GM23338 (cell line): ENCODE results near the gene WSCD2. TPM values are rescaled to one million over a fixed set of nuclear protein-coding genes. Genes with fewer than 3 reads are reported as not detected.

Experiments used
- ATAC-seq: fragments of 200-7000 bp; cut with Tn5 transposase; 3 replicates; pipeline ENCODE4 v1.9.1; 2020
- DNase-seq: peaks from one replicate; pipeline ENCODE4 v3.0.0-alpha.2; 2015; ENCODE audit warnings: low spot score
- H2AFZ ChIP-seq: fragments of 200-600 bp; sonication (generic); 2 replicates; pipeline ENCODE4 v1.8.0; 2016; ENCODE audit warnings: antibody characterized with exemption, mild to moderate bottlenecking, moderate library complexity
- H3F3A ChIP-seq: fragments of 200-600 bp; sonication (generic); replicated peaks from 2 replicates; pipeline ENCODE4 v1.8.0; 2017; ENCODE audit warnings: antibody characterized with exemption, mixed run types, low read depth
- H3K27ac ChIP-seq: fragments of 200-600 bp; sonication (generic); 2 replicates; pipeline ENCODE4 v1.6.1; 2016; ENCODE audit warnings: low read depth
- H3K27me3 ChIP-seq: fragments of 200-600 bp; sonication (generic); 2 replicates; pipeline ENCODE4 v1.8.0; 2016; ENCODE audit warnings: mild to moderate bottlenecking, mixed run types, moderate library complexity; ENCODE audit not compliant: insufficient read depth
- H3K36me3 ChIP-seq: fragments of 200-600 bp; sonication (generic); 2 replicates; pipeline ENCODE4 v1.8.0; 2016; ENCODE audit warnings: mild to moderate bottlenecking; ENCODE audit not compliant: insufficient read depth
- H3K4me1 ChIP-seq: fragments of 200-600 bp; sonication (generic); 2 replicates; pipeline ENCODE4 v1.8.0; 2016; ENCODE audit warnings: mild to moderate bottlenecking, moderate library complexity; ENCODE audit not compliant: insufficient read depth
- H3K4me2 ChIP-seq: fragments of 200-600 bp; sonication (generic); 2 replicates; pipeline ENCODE4 v1.7.1; 2017; ENCODE audit warnings: mixed run types
- H3K4me3 ChIP-seq: fragments of 200-600 bp; sonication (generic); 2 replicates; pipeline ENCODE4 v1.6.1; 2016; ENCODE audit warnings: mixed run types
- H3K79me2 ChIP-seq: fragments of 200-600 bp; sonication (generic); replicated peaks from 2 replicates; pipeline ENCODE4 v1.8.0; 2017; ENCODE audit warnings: mild to moderate bottlenecking; ENCODE audit not compliant: insufficient read depth
- H3K9me2 ChIP-seq: fragments of 200-600 bp; sonication (generic); 2 replicates; pipeline ENCODE4 v1.8.0; 2017; ENCODE audit not compliant: insufficient read depth
- H4K20me1 ChIP-seq: fragments of 200-600 bp; sonication (generic); replicated peaks from 2 replicates; pipeline ENCODE4 v1.8.0; 2017; ENCODE audit warnings: mild to moderate bottlenecking; ENCODE audit not compliant: insufficient read depth
- H3K27ac Mint-ChIP-seq: 2 replicates; pipeline ENCODE4 v1.8.0; 2020; ENCODE audit warnings: inconsistent platforms, mild to moderate bottlenecking, moderate library complexity, mixed read lengths
- H3K27me3 Mint-ChIP-seq: 3 replicates; pipeline ENCODE4 v1.8.0; 2022; ENCODE audit warnings: low read depth, mild to moderate bottlenecking, moderate library complexity, mixed read lengths, inconsistent platforms; ENCODE audit not compliant: insufficient read depth, poor library complexity
- H3K36me3 Mint-ChIP-seq: 3 replicates; pipeline ENCODE4 v1.8.0; 2021; ENCODE audit warnings: low read depth, mild to moderate bottlenecking, inconsistent platforms, moderate library complexity, mixed read lengths
- H3K4me1 Mint-ChIP-seq: 3 replicates; pipeline ENCODE4 v1.8.0; 2020; ENCODE audit warnings: mild to moderate bottlenecking, inconsistent platforms, mixed read lengths
- H3K4me3 Mint-ChIP-seq: 3 replicates; pipeline ENCODE4 v1.8.0; 2021; ENCODE audit warnings: moderate library complexity, mild to moderate bottlenecking, inconsistent platforms, mixed read lengths
- H3K9me3 Mint-ChIP-seq: 3 replicates; pipeline ENCODE4 v1.8.0; 2020; ENCODE audit warnings: moderate library complexity, mild to moderate bottlenecking, inconsistent platforms, mixed read lengths
- CREB1 ChIP-seq: fragments of 250-450 bp; sonication (Bioruptor Pico); IDR thresholded peaks from 2 replicates; pipeline ENCODE4 v1.5.0; 2020; ENCODE audit warnings: low read depth, mild to moderate bottlenecking, moderate library complexity
- CTCF ChIP-seq, 2 experiments: fragments of 200-600 bp in 1 of 2; sonication (generic) in 1 of 2; conservative IDR thresholded peaks; 2 replicates each; pipeline versions ENCODE4 v1.5.1 to v1.6.1; 2016 to 2017; ENCODE audit warnings: antibody characterized with exemption in 2 of 2, low read depth in 2 of 2, mild to moderate bottlenecking in 2 of 2, moderate library complexity in 1 of 2
- ETS1 ChIP-seq: IDR thresholded peaks from 2 replicates; pipeline ENCODE4 v1.6.1; 2016; ENCODE audit warnings: antibody characterized with exemption
- EZH2 ChIP-seq: fragments of 200-600 bp; sonication (generic); IDR thresholded peaks from one replicate; pipeline ENCODE4 v1.8.0; 2017; ENCODE audit warnings: antibody characterized with exemption, mild to moderate bottlenecking, low read depth; ENCODE audit not compliant: unreplicated experiment
- EZH2phosphoT487 ChIP-seq: fragments of 200-600 bp; sonication (generic); IDR thresholded peaks from one replicate; pipeline ENCODE4 v1.8.1; 2018; ENCODE audit warnings: antibody characterized with exemption; ENCODE audit not compliant: unreplicated experiment
- JUNB ChIP-seq: IDR thresholded peaks from one replicate; pipeline ENCODE4 v1.6.1; 2016; ENCODE audit warnings: antibody characterized with exemption; ENCODE audit not compliant: unreplicated experiment
- NANOG ChIP-seq: IDR thresholded peaks from 2 replicates; pipeline ENCODE4 v1.6.1; 2016; ENCODE audit warnings: antibody characterized with exemption, borderline replicate concordance
- POLR2AphosphoS5 ChIP-seq: IDR thresholded peaks from 2 replicates; pipeline ENCODE4 v1.6.1; 2016; ENCODE audit warnings: antibody characterized with exemption, low read depth
- REST ChIP-seq: IDR thresholded peaks from one replicate; pipeline ENCODE4 v1.6.1; 2018; ENCODE audit warnings: antibody characterized with exemption; ENCODE audit not compliant: unreplicated experiment
- STAT1 ChIP-seq: IDR thresholded peaks from one replicate; pipeline ENCODE4 v1.6.1; 2016; ENCODE audit warnings: antibody characterized with exemption; ENCODE audit not compliant: unreplicated experiment
- ZNF114 ChIP-seq: fragments of 250-450 bp; sonication (Bioruptor Pico); IDR thresholded peaks from 2 replicates; pipeline ENCODE4 v1.5.0; 2020; ENCODE audit warnings: mild to moderate bottlenecking, moderate library complexity
- ZNF331 ChIP-seq: fragments of 250-450 bp; sonication (Bioruptor Pico); IDR thresholded peaks from 2 replicates; pipeline ENCODE4 v1.5.0; 2020; ENCODE audit warnings: low read depth, mild to moderate bottlenecking, moderate library complexity
- ZNF462 ChIP-seq: fragments of 250-450 bp; sonication (Bioruptor Pico); IDR thresholded peaks from 2 replicates; pipeline ENCODE4 v1.5.0; 2020; ENCODE audit warnings: mild to moderate bottlenecking, moderate library complexity
- polyA plus RNA-seq: library from polyadenylated mRNA; unstranded; fragments of >200 nt; fragmentation: Nextera tagmentation; extraction: Ambion mirVana; gene quantifications from 2 replicates; pipeline ENCODE4 v1.2.1, GENCODE V29; 2016
- total RNA-seq: library from RNA; depleted of rRNA; stranded (reverse); fragments of >200 nt; shearing (Covaris generic); gene quantifications from 2 replicates; pipeline ENCODE4 v1.2.3, GENCODE V29; 2014

WSCD2 gene
- total and polyA plus RNA-seq, 2 experiments from 2014 or later: 0.66 to 3.1 TPM

GRCh38 chr12:108298761-108299275, 169.7 kb downstream of the WSCD2 start:
- Mint-ChIP-seq H3K27ac (no peak overlapping the region), H3K4me1 (peaks cover 18% of the 10 kb centered on the region), H3K9me3 (no peaks in the 10 kb centered on the region; the same call in 2 of the 3 replicates), H3K36me3 (no peaks in the 10 kb centered on the region), H3K27me3 (peaks cover 6% of the 10 kb centered on the region), H3K4me3 (no peak overlapping the region)
- Histone ChIP-seq H3K27me3 (no peaks in the 10 kb centered on the region), H3K27ac (no peak overlapping the region), H3K4me1 (peaks cover 16% of the 10 kb centered on the region), H3K4me2 (no peak overlapping the region), H3K36me3 (no peaks in the 10 kb centered on the region), H3K9me2 (no peaks in the 10 kb centered on the region), H3K79me2 (no peaks in the 10 kb centered on the region), H3K4me3 (no peak overlapping the region), H3F3A (no peaks in the 10 kb centered on the region), H4K20me1 (no peaks in the 10 kb centered on the region), H2AFZ (no peak overlapping the region)
- no peak for ATAC-seq
- DNase-seq: no peak
- no peak for TF ChIP-seq ZNF331
- no peak for TF ChIP-seq STAT1
- TF ChIP-seq POLR2AphosphoS5: no peak
- TF ChIP-seq ZNF462 (CRISPR knock-in tag): no peak
- no peak for TF ChIP-seq NANOG
- no peak for TF ChIP-seq CREB1 (CRISPR knock-in tag)
- no peak for TF ChIP-seq EZH2
- no peak for TF ChIP-seq ZNF114 (CRISPR knock-in tag)
- TF ChIP-seq REST: no peak
- no peak for TF ChIP-seq JUNB
- no peak for TF ChIP-seq ETS1
- TF ChIP-seq CTCF (conservative IDR thresholded peaks at IDR 0.05; ENCODE audit: low read depth in 2 of 2): no peak
- no peak for TF ChIP-seq EZH2phosphoT487
